C4-2B (cell line): ENCODE results near the gene SMPX.
A peak's percentile ranks its signal among the peaks of the same experiment; 100 is the strongest.

Experiments
- H3K27ac ChIP-seq: fragments of 450-650 bp; 2 replicates; pipeline ENCODE4 v1.5.1; 2017
- CTCF ChIP-seq: fragments of 450-650 bp; conservative IDR thresholded peaks from 2 replicates; pipeline ENCODE4 v1.5.1; 2017; ENCODE audit warnings: mild to moderate bottlenecking
- ZFX ChIP-seq: fragments of 450-650 bp; IDR thresholded peaks from 2 replicates; pipeline ENCODE4 v1.6.1; 2017

Gene SMPX

GRCh38 chrX:21715825-21716224 is 42.1 kb downstream of the SMPX start:
- TF ChIP-seq CTCF, result no peak
- TF ChIP-seq ZFX, result no peak
- H3K27ac ChIP-seq, result no peak overlapping the region

GRCh38 chrX:21715337-21715736 is 42.6 kb downstream of the SMPX start:
- H3K27ac ChIP-seq, result no peak overlapping the region
- TF ChIP-seq ZFX (no peak), CTCF (no peak)

- TF ChIP-seq CTCF (no peak), ZFX (no peak)
- no peak overlapping the region for H3K27ac ChIP-seq
Measured at GRCh38 chrX:21711848-21712197, 46.1 kb downstream of the SMPX start.

GRCh38 chrX:21711129-21711847 is 46.6 kb downstream of the SMPX start:
- TF ChIP-seq CTCF (no peak), ZFX (no peak)
- H3K27ac ChIP-seq, result no peak overlapping the region

- H3K27ac ChIP-seq, result no peak overlapping the region
- TF ChIP-seq CTCF, result peak; percentile 31
- no peak for TF ChIP-seq ZFX
Measured at GRCh38 chrX:21708116-21708515, 49.8 kb downstream of the SMPX start.

- no peak for TF ChIP-seq ZFX
- no peak for TF ChIP-seq CTCF
- H3K27ac ChIP-seq, result no peak overlapping the region
Measured at GRCh38 chrX:21705225-21705624, 52.7 kb downstream of the SMPX start.

- no peak for TF ChIP-seq CTCF
- no peak for TF ChIP-seq ZFX
- no peak overlapping the region for H3K27ac ChIP-seq
Measured at GRCh38 chrX:21702725-21703124, 55.2 kb downstream of the SMPX start.
